ENCODE results near the gene CGRRF1.
A peak's percentile ranks its signal among the peaks of the same experiment; 100 is the strongest.

Gene CGRRF1

GRCh38 chr14:54501480-54501879 lies 8.2 kb upstream of the CGRRF1 start:
- no peaks in the 10 kb centered on the region for H3K9me2 ChIP-seq (ENCODE audit: low read depth, low read length)
- no peak overlapping the region for H2AFZ ChIP-seq (ENCODE audit: low read length)
- no peak overlapping the region for H3K4me3 ChIP-seq (ENCODE audit: low read depth, low read length, poor library complexity, severe bottlenecking)
- no peak for TF ChIP-seq EZH2 (IDR thresholded peaks at IDR 0.05; ENCODE audit: borderline replicate concordance, low read length)
- TF ChIP-seq CTCF (IDR thresholded peaks at IDR 0.05; ENCODE audit: low read length) = no peak
- no peaks in the 10 kb centered on the region for H3K4me1 ChIP-seq (ENCODE audit: insufficient read depth, low read length, severe bottlenecking)
- H3F3A ChIP-seq (ENCODE audit: insufficient read depth, low read length) = no peaks in the 10 kb centered on the region
- no peaks in the 10 kb centered on the region for H3K27me3 ChIP-seq (ENCODE audit: insufficient read depth, low read length)
- H3K9me3 ChIP-seq (ENCODE audit: low read length) = no peaks in the 10 kb centered on the region
- no peak overlapping the region for H3K4me2 ChIP-seq (ENCODE audit: low read length)
- no peaks in the 10 kb centered on the region for H3K79me2 ChIP-seq (ENCODE audit: insufficient read depth, low read length)
- no peak overlapping the region for H3K27ac ChIP-seq (ENCODE audit: low read depth, low read length, poor library complexity, severe bottlenecking)
- no peaks in the 10 kb centered on the region for H4K20me1 ChIP-seq (ENCODE audit: insufficient read depth, low read length)
- H3K36me3 ChIP-seq (ENCODE audit: insufficient read depth, low read length) = no peaks in the 10 kb centered on the region
- H3K9ac ChIP-seq (ENCODE audit: low read length) = no peak overlapping the region

GRCh38 chr14:54502602-54503001 lies 7.1 kb upstream of the CGRRF1 start:
- Histone ChIP-seq H3K4me1 (ENCODE audit: insufficient read depth, low read length, severe bottlenecking) (no peaks in the 10 kb centered on the region), H3K4me2 (ENCODE audit: low read length) (no peak overlapping the region), H3K4me3 (ENCODE audit: low read depth, low read length, poor library complexity, severe bottlenecking) (no peak overlapping the region), H3K79me2 (ENCODE audit: insufficient read depth, low read length) (no peaks in the 10 kb centered on the region), H4K20me1 (ENCODE audit: insufficient read depth, low read length) (no peaks in the 10 kb centered on the region), H3K27me3 (ENCODE audit: insufficient read depth, low read length) (no peaks in the 10 kb centered on the region), H3K9ac (ENCODE audit: low read length) (no peak overlapping the region), H3K9me3 (ENCODE audit: low read length) (no peaks in the 10 kb centered on the region), H3K36me3 (ENCODE audit: insufficient read depth, low read length) (no peaks in the 10 kb centered on the region), H3F3A (ENCODE audit: insufficient read depth, low read length) (no peaks in the 10 kb centered on the region), H2AFZ (ENCODE audit: low read length) (no peak overlapping the region), H3K9me2 (ENCODE audit: low read depth, low read length) (no peaks in the 10 kb centered on the region), H3K27ac (ENCODE audit: low read depth, low read length, poor library complexity, severe bottlenecking) (no peak overlapping the region)
- TF ChIP-seq CTCF (IDR thresholded peaks at IDR 0.05; ENCODE audit: low read length) = no peak
- no peak for TF ChIP-seq EZH2 (IDR thresholded peaks at IDR 0.05; ENCODE audit: borderline replicate concordance, low read length)

- no peaks in the 10 kb centered on the region for H3K27me3 ChIP-seq (ENCODE audit: insufficient read depth, low read length)
- TF ChIP-seq EZH2 (IDR thresholded peaks at IDR 0.05; ENCODE audit: borderline replicate concordance, low read length) = no peak
- peak; percentile 24; the same call in 1 of the 2 replicates for TF ChIP-seq CTCF (IDR thresholded peaks at IDR 0.05; ENCODE audit: low read length)
- H4K20me1 ChIP-seq (ENCODE audit: insufficient read depth, low read length) = no peaks in the 10 kb centered on the region
- H3K9me3 ChIP-seq (ENCODE audit: low read length) = no peaks in the 10 kb centered on the region
- no peak overlapping the region for H3K9ac ChIP-seq (ENCODE audit: low read length)
- no peaks in the 10 kb centered on the region for H3K79me2 ChIP-seq (ENCODE audit: insufficient read depth, low read length)
- no peaks in the 10 kb centered on the region for H3K4me1 ChIP-seq (ENCODE audit: insufficient read depth, low read length, severe bottlenecking)
- no peak overlapping the region for H2AFZ ChIP-seq (ENCODE audit: low read length)
- H3K4me3 ChIP-seq (ENCODE audit: low read depth, low read length, poor library complexity, severe bottlenecking) = no peak overlapping the region
- H3F3A ChIP-seq (ENCODE audit: insufficient read depth, low read length) = no peaks in the 10 kb centered on the region
- H3K4me2 ChIP-seq (ENCODE audit: low read length) = no peak overlapping the region
- H3K27ac ChIP-seq (ENCODE audit: low read depth, low read length, poor library complexity, severe bottlenecking) = no peak overlapping the region
- no peaks in the 10 kb centered on the region for H3K36me3 ChIP-seq (ENCODE audit: insufficient read depth, low read length)
- no peaks in the 10 kb centered on the region for H3K9me2 ChIP-seq (ENCODE audit: low read depth, low read length)
These were observed 6.2 kb upstream of the CGRRF1 start for GRCh38 chr14:54503486-54503885.

Measured in OCI-LY1 (cell line).